Brain pericyte (primary cell): ENCODE results near the gene STK40.
A peak's percentile ranks its signal among the peaks of the same experiment; 100 is the strongest.

ENCODE experiments used
- DNase-seq: peaks from one replicate; pipeline ENCODE4 v3.0.0-alpha.2; 2012; ENCODE audit warnings: low read depth, low spot score

Gene STK40

DNA sequence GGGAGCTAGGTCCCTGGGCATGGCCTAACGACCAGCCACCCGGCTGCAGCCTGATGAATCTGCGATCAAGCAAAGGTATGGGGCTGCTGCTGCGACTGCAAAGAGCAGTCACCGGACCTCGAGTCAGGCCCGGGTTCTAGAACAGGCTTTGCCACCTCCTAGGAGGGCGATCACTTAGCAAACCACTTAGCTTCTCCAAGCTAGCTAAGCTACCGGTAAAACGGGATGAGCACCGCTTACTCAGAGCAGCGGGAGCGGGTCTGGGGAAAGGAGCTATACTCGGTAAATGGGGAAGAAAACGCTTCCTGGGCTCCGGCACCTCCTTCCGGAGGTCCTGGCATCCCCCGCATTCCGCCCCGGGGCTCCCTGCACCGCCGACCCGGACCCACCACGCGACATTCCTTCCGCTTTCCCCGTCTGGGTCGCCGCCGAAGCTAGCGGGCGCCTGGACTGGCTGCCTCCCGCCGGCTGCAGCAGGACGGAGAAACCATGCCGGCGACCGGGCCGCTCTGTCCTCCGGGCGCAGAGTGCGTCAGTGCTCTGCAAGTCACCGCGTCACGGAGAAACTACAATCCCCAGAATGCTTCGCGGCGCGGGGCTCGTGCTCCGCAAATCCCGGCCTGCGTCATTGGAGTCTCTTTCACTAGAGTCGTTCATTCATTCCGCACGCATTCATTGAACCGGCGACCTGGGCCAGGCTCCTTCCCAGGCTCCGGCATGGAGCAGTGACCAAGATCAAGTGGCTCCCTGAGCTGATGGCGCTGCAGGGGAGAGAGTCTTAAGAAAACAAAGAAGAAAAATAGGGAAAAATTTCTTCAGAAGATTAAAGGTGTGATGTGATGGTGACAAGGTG, 11.9 kb upstream of the STK40 start, which contains the start of gene LSM10:
TSS of gene LSM10 (minus strand) at position 531 of the 853 bp plus-strand sequence. CDS start 3,779 bp downstream, outside the sequence.
- DNase-seq, result peak; percentile 76

DNA sequence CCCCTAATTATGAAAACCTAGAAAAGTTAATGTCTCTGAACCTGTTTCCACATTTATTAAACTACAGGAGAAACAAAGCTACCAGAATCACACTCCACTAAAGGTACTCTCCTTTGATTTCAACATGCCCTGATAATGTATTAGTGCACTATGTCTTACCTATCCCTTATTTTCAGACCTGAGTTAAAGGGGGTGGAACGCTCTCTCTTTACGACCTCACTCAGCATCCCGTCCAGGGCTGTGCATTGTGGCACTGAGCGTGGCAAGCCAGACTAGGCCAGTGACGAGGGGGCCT, 11.3 kb upstream of the STK40 start:
- no peak for DNase-seq

GRCh38 chr1:36396359-36396758, 10.6 kb upstream of the STK40 start:
- DNase-seq, result no peak

DNA sequence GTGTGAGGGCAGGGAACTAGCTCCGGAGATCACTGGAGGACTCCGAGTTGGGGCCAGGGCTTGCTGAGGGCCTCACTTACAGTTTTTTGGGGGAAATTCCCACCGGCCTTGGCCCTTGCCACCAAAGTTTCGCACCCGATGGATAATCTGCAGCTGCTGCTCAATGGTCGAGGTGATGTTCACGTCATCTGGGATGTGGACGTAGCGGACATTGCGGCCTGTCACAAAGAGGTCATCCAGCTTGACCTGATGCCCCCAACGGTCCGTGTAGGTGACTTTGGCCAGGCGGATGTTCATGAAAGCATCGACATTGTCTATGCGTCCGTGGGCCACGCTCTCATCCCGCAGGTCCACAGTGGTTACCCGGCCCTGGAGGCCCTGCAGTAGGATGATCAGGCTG, 8.0 kb upstream of the STK40 start:
- DNase-seq, result no peak

- DNase-seq, result no peak
These were observed 7.1 kb upstream of the STK40 start for GRCh38 chr1:36392836-36393235.

DNA sequence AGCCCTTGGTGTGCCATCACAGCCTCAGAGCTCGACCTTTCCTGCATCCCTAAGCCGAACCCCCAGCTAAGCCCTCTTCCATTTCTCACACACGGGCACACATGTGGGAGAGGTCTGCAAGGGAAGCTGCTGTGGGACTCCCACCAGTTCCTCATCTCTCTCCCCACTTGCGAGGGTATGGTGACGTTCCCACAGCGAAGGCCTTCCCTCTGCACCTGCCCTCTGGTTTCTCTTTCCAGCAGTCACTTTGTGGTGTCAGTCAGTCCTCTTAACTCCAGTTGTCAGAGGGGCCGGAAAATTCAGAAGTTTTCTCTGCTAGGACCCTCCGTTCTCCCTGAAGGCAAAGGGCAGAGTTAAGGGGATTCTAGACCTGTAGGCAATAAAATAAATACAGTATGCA, 5.5 kb upstream of the STK40 start:
- DNase-seq, result no peak

- no peak for DNase-seq
These were observed 4.7 kb upstream of the STK40 start for GRCh38 chr1:36390411-36390810.

GRCh38 chr1:36389999-36390398, 4.3 kb upstream of the STK40 start:
- DNase-seq, result no peak

- DNase-seq, result no peak
These were observed 3.5 kb upstream of the STK40 start for GRCh38 chr1:36389261-36389660.

- DNase-seq, result no peak
These were observed 1.6 kb upstream of the STK40 start for GRCh38 chr1:36387141-36387949.

DNA sequence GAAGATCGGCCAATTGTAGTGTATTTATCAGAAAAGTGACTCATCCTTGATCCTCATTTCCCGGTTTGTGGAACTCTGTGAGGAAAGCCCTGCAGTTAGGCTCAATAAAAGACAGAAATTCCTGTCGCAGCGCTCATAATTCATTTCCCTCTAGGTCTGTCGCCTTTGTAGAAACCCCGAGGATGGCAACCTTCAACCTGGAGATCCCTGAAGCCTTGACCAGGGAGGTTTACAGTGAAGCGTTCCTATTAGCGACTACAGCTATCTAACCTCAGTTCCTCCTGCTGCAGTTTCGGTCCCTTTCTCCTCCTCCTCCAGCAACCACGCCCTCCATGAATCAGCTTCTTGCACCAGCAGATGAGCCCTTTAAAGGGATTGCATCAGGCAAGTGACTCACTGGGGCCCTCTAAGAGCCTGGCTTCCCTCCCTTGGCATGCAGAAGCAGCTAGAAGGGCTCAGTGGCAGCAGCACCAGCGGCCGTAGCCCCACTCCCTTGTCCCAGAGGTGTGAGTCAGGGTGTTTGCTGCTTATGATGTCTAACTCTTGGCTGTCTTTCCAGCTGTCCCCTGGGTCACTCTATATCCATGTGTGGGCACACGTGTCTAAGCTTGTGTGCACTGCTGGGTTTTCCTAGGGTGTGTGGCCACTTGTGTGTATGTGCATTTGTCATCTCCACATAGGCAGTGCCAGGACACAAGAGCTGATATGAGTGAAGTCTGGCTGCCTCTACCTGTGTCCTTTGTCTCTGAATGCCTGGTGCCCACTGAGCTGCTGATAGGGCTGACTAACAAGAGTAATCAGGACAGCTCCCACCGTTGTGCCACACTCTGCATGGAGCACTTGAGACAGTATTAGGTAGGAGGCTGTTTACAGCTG, 779 bp upstream of the STK40 start:
- peak; percentile 92 for DNase-seq

GRCh38 chr1:36384542-36385409, 948 bp downstream of the STK40 start:
- DNase-seq, result no peak

DNA sequence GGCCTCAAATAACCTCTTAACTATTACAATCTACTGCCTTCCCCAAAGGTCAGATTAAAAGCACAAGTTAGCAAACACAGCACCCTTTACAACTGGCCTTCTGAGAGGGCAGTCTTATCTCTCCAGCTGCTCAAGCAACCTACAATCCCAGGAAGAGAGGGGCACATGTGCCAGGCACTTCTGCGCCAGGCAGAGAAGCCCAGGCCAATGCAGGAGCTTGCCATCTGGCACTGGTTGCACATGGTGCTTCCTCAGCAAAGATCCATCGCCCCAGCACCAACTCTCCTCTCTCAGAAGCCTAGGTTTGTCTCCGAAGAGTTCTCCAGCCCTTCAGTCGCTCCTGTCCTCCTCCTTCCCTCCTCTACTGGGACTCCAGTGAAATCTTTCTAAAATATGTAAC, 2.5 kb downstream of the STK40 start:
- DNase-seq, result no peak

DNA sequence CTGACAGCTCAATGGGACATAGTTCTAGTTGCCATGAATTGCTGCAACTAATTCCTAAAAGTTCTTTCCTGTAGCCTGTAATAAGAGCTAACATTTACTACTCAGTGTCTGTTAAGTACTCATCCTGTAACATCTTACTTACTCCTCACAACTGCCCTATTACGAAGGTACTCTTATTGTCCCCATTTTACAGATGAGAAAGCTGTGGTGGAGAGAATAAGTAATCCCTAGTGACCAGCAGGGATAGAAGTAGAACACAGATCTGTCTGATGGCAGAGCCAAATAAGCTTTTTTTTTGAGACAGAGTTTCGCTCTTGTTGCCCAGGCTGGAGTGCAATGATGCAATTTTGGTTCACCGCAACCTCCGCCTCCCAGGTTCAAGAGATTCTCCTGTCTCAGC, 3.1 kb downstream of the STK40 start:
- no peak for DNase-seq

- DNase-seq, result no peak
These were observed 3.5 kb downstream of the STK40 start for GRCh38 chr1:36382231-36382630.

DNA sequence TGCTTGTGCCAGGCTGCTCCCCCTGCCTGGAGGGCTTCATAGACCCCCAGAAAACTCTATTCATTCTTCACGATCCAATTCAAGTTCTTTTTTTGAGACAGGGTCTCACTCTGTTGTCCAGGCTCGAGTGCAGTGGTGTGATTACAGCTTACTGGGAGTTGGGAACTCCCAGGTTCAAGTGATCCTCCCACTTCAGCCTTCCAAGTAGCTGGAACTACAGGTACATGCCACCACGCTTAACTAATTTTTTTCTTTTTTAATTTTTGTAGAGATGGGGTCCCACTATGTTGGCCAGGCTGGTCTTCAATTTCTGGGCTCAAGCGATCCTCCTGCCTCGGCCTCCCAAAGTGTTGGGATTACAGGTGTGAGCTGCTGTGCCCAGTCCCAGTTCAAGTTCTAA, 4.3 kb downstream of the STK40 start:
- DNase-seq, result no peak

- no peak for DNase-seq
These were observed 4.9 kb downstream of the STK40 start for GRCh38 chr1:36380782-36381181.

- DNase-seq, result no peak
These were observed 5.5 kb downstream of the STK40 start for GRCh38 chr1:36380143-36380619.

DNA sequence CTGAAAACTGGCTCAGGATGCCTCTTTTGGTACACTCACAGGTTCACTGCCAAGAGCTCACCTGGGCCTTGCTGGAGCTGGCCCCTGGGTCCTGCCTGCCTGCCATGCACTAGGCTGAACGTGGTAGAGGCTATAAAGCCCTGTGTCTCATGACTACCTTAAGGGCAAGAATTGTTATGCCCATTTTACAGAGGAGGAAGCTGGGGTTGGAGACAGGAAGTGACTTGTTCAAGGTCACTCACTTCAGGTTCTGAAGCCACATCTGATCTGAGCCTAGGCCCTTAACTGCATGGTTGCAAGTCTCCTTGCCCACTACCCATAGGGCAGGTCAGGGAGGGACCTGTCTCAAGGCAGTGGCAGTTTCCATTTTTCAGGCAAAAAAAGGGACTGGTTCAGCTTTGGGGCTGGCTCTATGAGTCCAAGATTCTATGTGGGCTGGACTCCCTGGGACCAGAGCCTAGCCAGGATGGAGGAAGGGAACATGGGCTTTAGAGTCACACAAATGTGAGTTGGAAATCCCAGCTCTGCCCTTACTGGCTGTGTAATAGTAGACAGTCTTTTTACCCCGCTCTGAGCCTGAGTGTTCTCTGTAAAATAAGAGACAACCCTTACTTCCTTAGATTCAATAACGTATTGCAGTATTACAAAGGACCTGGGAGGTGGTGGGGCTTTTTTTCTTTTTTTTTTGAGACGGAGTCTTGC, 7.8 kb downstream of the STK40 start:
- DNase-seq, result no peak

DNA sequence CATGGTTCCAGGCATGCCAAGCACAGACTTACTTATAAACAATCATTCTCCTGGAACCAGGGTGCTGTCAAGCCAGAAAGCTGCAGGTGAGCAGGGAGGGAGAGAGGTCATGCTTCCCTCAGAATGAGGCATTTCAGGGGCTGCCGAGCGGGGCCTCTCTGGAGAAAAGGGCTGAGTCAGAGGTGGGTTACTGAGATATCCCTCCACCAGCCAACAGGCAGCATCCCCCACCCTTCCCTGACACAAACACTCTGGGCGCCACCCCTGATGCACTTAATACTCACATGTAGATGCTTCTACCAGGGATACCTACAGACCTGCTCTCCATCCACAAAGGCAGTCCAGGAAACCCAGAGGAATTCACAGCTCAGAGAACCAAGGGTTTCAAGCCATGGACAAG, 13.1 kb downstream of the STK40 start:
- DNase-seq, result no peak
